Trophoblast cell (in vitro differentiated cells and primary cell): Measurements from ENCODE around the gene EFEMP1.
A peak's percentile ranks its signal among the peaks of the same experiment; 100 is the strongest.
"Not testable (repeated sequence)": the region's sequence is repeated elsewhere in the genome, so short reads cannot be mapped to it uniquely, and the experiment has no call there.

Experiments used
- DNase-seq, 2 donors: peaks; one replicate each; pipeline ENCODE4 v3.0.0-alpha.2; 2016
- H2AFZ ChIP-seq: 2 replicates; pipeline ENCODE4 v1.6.1; 2013; ENCODE audit warnings: low read length, moderate library complexity, mild to moderate bottlenecking; ENCODE audit not compliant: insufficient read depth, poor library complexity
- H2AK5ac ChIP-seq: 2 replicates; pipeline ENCODE4 v1.6.1; 2013; ENCODE audit warnings: mild to moderate bottlenecking, low read length
- H2BK120ac ChIP-seq: 2 replicates; pipeline ENCODE4 v1.6.1; 2013; ENCODE audit warnings: low read length, mild to moderate bottlenecking, moderate library complexity; ENCODE audit not compliant: insufficient read depth, poor library complexity
- H2BK12ac ChIP-seq: 2 replicates; pipeline ENCODE4 v1.6.1; 2013; ENCODE audit warnings: mild to moderate bottlenecking, low read length, moderate library complexity
- H2BK5ac ChIP-seq: 2 replicates; pipeline ENCODE4 v1.6.1; 2013; ENCODE audit warnings: low read length, low read depth, moderate library complexity, mild to moderate bottlenecking; ENCODE audit not compliant: poor library complexity
- H3K14ac ChIP-seq: 2 replicates; pipeline ENCODE4 v1.6.1; 2013; ENCODE audit warnings: mild to moderate bottlenecking, low read length
- H3K18ac ChIP-seq: 2 replicates; pipeline ENCODE4 v1.6.1; 2013; ENCODE audit warnings: mild to moderate bottlenecking, low read length
- H3K23ac ChIP-seq: 2 replicates; pipeline ENCODE4 v1.6.1; 2013; ENCODE audit warnings: low read length
- H3K27ac ChIP-seq: 2 replicates; pipeline ENCODE4 v1.5.1; 2013; ENCODE audit warnings: low read depth, mild to moderate bottlenecking, inconsistent platforms, low read length, moderate library complexity
- H3K27me3 ChIP-seq: 2 replicates; pipeline ENCODE4 v1.6.1; 2013; ENCODE audit warnings: inconsistent platforms, mild to moderate bottlenecking, low read length, moderate library complexity; ENCODE audit not compliant: insufficient read depth
- H3K36me3 ChIP-seq, 2 experiments: 1 replicate in 1 of 2; 2 replicates in 1 of 2; pipeline ENCODE4 v1.6.1; 2013; ENCODE audit warnings: low read length in 2 of 2, mild to moderate bottlenecking in 2 of 2, moderate library complexity in 1 of 2; ENCODE audit not compliant: insufficient read depth in 2 of 2, control insufficient read depth in 1 of 2
- H3K4ac ChIP-seq: 2 replicates; pipeline ENCODE4 v1.6.1; 2013; ENCODE audit warnings: low read depth, mild to moderate bottlenecking, low read length, moderate library complexity
- H3K4me1 ChIP-seq, 2 experiments: 1 replicate in 1 of 2; 2 replicates in 1 of 2; pipeline ENCODE4 v1.6.1; 2013; ENCODE audit warnings: low read length in 2 of 2, mild to moderate bottlenecking in 2 of 2, moderate library complexity in 1 of 2; ENCODE audit not compliant: insufficient read depth in 2 of 2, control insufficient read depth in 1 of 2
- H3K4me2 ChIP-seq: 2 replicates; pipeline ENCODE4 v1.6.1; 2013; ENCODE audit warnings: inconsistent platforms, mild to moderate bottlenecking, low read length, moderate library complexity
- H3K4me3 ChIP-seq: 2 replicates; pipeline ENCODE4 v1.5.1; 2013; ENCODE audit warnings: mild to moderate bottlenecking, low read depth, low read length, inconsistent platforms
- H3K79me1 ChIP-seq: one replicate; pipeline ENCODE4 v1.6.1; 2013; ENCODE audit warnings: low read length
- H3K79me2 ChIP-seq: 2 replicates; pipeline ENCODE4 v1.6.1; 2013; ENCODE audit warnings: low read length, mild to moderate bottlenecking; ENCODE audit not compliant: control insufficient read depth, insufficient read depth, poor library complexity
- H3K9ac ChIP-seq: 2 replicates; pipeline ENCODE4 v1.6.1; 2013; ENCODE audit warnings: mild to moderate bottlenecking, low read length
- H3K9me3 ChIP-seq: 2 replicates; pipeline ENCODE4 v1.6.1; 2013; ENCODE audit warnings: low read depth, mild to moderate bottlenecking, control low read depth, inconsistent platforms, low read length; ENCODE audit not compliant: insufficient read depth
- H4K12ac ChIP-seq: 2 replicates; pipeline ENCODE4 v1.6.1; 2013; ENCODE audit warnings: low read depth, mild to moderate bottlenecking, low read length, moderate library complexity
- H4K8ac ChIP-seq: 2 replicates; pipeline ENCODE4 v1.6.1; 2013; ENCODE audit warnings: low read depth, mild to moderate bottlenecking, low read length, moderate library complexity
- H4K91ac ChIP-seq: one replicate; pipeline ENCODE4 v1.6.1; 2013; ENCODE audit warnings: low read depth, mild to moderate bottlenecking, low read length, moderate library complexity
- WGBS: extraction: QIAGEN DNeasy Blood & Tissue Kit; methylation state at CpG from one replicate; pipeline ENCODE4 v1.1.7; 2013; ENCODE audit warnings: missing lambda C conversion rate; ENCODE audit not compliant: insufficient read length, insufficient coverage; ENCODE audit errors: extremely low coverage; 5-methylcytosine and 5-hydroxymethylcytosine counted together

EFEMP1 gene

GRCh38 chr2:55839182-55839819, 84.3 kb downstream of the EFEMP1 start:
- Histone ChIP-seq H3K27me3 (no peaks in the 10 kb centered on the region), H2BK120ac (no peak overlapping the region), H4K12ac (no peak overlapping the region), H4K8ac (no peak overlapping the region), H3K4me3 (no peak overlapping the region), H2BK12ac (no peak overlapping the region), H3K4ac (no peak overlapping the region), H3K36me3 (no peaks in the 10 kb centered on the region), H3K27ac (no peak overlapping the region), H3K4me1 (peaks cover 4 to 10% of the 10 kb centered on the region in 2 experiments), H3K14ac (no peak overlapping the region), H3K79me1 (peaks cover 4% of the 10 kb centered on the region), H2AK5ac (no peak overlapping the region), H2BK5ac (no peak overlapping the region), H3K9ac (no peak overlapping the region), H3K23ac (no peak overlapping the region), H2AFZ (no peak overlapping the region), H4K91ac (no peak overlapping the region), H3K4me2 (peak overlapping the region; percentile 47), H3K79me2 (no peaks in the 10 kb centered on the region), H3K18ac (no peak overlapping the region), H3K9me3 (no peaks in the 10 kb centered on the region)
- WGBS = no CpG with 5 or more reads among the region's 7 CpGs
- DNase-seq = peak; percentile 83 to 94

- H2BK12ac ChIP-seq = no peak overlapping the region
- no peaks in the 10 kb centered on the region for H3K27me3 ChIP-seq
- H3K4me3 ChIP-seq = no peak overlapping the region
- H4K91ac ChIP-seq = no peak overlapping the region
- no peak overlapping the region for H4K12ac ChIP-seq
- no peak overlapping the region for H3K14ac ChIP-seq
- H3K79me1 ChIP-seq = peaks cover 4% of the 10 kb centered on the region
- H2BK5ac ChIP-seq = no peak overlapping the region
- H2BK120ac ChIP-seq = no peak overlapping the region
- H3K4me1 ChIP-seq = peaks cover 4 to 10% of the 10 kb centered on the region in 2 experiments
- H4K8ac ChIP-seq = no peak overlapping the region
- H3K27ac ChIP-seq = no peak overlapping the region
- no peak overlapping the region for H3K4me2 ChIP-seq
- no peak overlapping the region for H2AK5ac ChIP-seq
- H3K9ac ChIP-seq = no peak overlapping the region
- no peak overlapping the region for H3K4ac ChIP-seq
- H3K79me2 ChIP-seq = no peaks in the 10 kb centered on the region
- H3K9me3 ChIP-seq = no peaks in the 10 kb centered on the region
- H3K36me3 ChIP-seq = no peaks in the 10 kb centered on the region
- H2AFZ ChIP-seq = no peak overlapping the region
- no peak for DNase-seq
- no CpG with 5 or more reads among the region's 1 CpG for WGBS
- no peak overlapping the region for H3K23ac ChIP-seq
- no peak overlapping the region for H3K18ac ChIP-seq
Measured at GRCh38 chr2:55838653-55839052, 84.9 kb downstream of the EFEMP1 start.

GRCh38 chr2:55838117-55838516, 85.5 kb downstream of the EFEMP1 start:
- not testable (repeated sequence) for H3K79me2 ChIP-seq, H3K4ac ChIP-seq, H3K9ac ChIP-seq, H2AK5ac ChIP-seq, H3K4me1 ChIP-seq, DNase-seq, H3K18ac ChIP-seq, H3K14ac ChIP-seq, H4K12ac ChIP-seq, H3K36me3 ChIP-seq, H2BK5ac ChIP-seq, H4K91ac ChIP-seq, H2BK12ac ChIP-seq, H3K4me2 ChIP-seq, H3K79me1 ChIP-seq, H3K4me3 ChIP-seq, H3K23ac ChIP-seq, H3K27ac ChIP-seq, H4K8ac ChIP-seq, H3K27me3 ChIP-seq, H2BK120ac ChIP-seq, H3K9me3 ChIP-seq, H2AFZ ChIP-seq
- no CpG with 5 or more reads among the region's 1 CpG for WGBS

- H2BK5ac ChIP-seq = no peak overlapping the region
- H3K27me3 ChIP-seq = no peaks in the 10 kb centered on the region
- H3K4me3 ChIP-seq = peak overlapping the region; percentile 36
- no peak overlapping the region for H3K9ac ChIP-seq
- no peaks in the 10 kb centered on the region for H3K79me2 ChIP-seq
- no peak overlapping the region for H3K23ac ChIP-seq
- H3K18ac ChIP-seq = no peak overlapping the region
- no peak for DNase-seq
- H4K8ac ChIP-seq = peak overlapping the region; percentile 8
- H3K36me3 ChIP-seq = no peaks in the 10 kb centered on the region
- H2BK12ac ChIP-seq = no peak overlapping the region
- no peak overlapping the region for H3K27ac ChIP-seq
- no peak overlapping the region for H3K4ac ChIP-seq
- peak overlapping the region; percentile 37 for H2AFZ ChIP-seq
- no peak overlapping the region for H3K14ac ChIP-seq
- H3K9me3 ChIP-seq = no peaks in the 10 kb centered on the region
- no peak overlapping the region for H4K12ac ChIP-seq
- WGBS = no CpG with 5 or more reads among the region's 9 CpGs
- peaks cover 4 to 8% of the 10 kb centered on the region in 2 experiments for H3K4me1 ChIP-seq
- H4K91ac ChIP-seq = peak overlapping the region; percentile 49
- no peak overlapping the region for H2BK120ac ChIP-seq
- no peak overlapping the region for H2AK5ac ChIP-seq
- peaks cover 4% of the 10 kb centered on the region for H3K79me1 ChIP-seq
- no peak overlapping the region for H3K4me2 ChIP-seq
Measured at GRCh38 chr2:55837073-55837472, 86.5 kb downstream of the EFEMP1 start.
